ENCODE measurements around the gene TGIF2.

The TGIF2 gene

GRCh38 chr20:36573103-36573797 lies at the start of gene TGIF2:
Gene TGIF2, plus strand, starts transcription at chr20:36573597. Its CDS starts 5,178 bp downstream, at chr20:36578775.
- DNase-seq (ENCODE audit: low read depth): no peak
- no peak for TF ChIP-seq CTCF (IDR thresholded peaks at IDR 0.05; ENCODE audit: control insufficient read depth, insufficient read depth, low read depth, low read length, missing control alignments)
- peak within 1 kb of the TSS; percentile 83 for H3K4me3 ChIP-seq (ENCODE audit: control insufficient read depth, low read depth, low read length)

GRCh38 chr20:36525620-36526365 lies 47.6 kb upstream of the TGIF2 start:
- no peak for DNase-seq (ENCODE audit: low read depth)
- TF ChIP-seq CTCF (IDR thresholded peaks at IDR 0.05; ENCODE audit: control insufficient read depth, insufficient read depth, low read depth, low read length, missing control alignments): no peak
- H3K4me3 ChIP-seq (ENCODE audit: control insufficient read depth, low read depth, low read length): no peak overlapping the region

- TF ChIP-seq CTCF (IDR thresholded peaks at IDR 0.05; ENCODE audit: control insufficient read depth, insufficient read depth, low read depth, low read length, missing control alignments): no peak
- no peak overlapping the region for H3K4me3 ChIP-seq (ENCODE audit: control insufficient read depth, low read depth, low read length)
- no peak for DNase-seq (ENCODE audit: low read depth)
Measured at GRCh38 chr20:36526521-36527011, 46.8 kb upstream of the TGIF2 start.

GRCh38 chr20:36527331-36528125 lies 45.9 kb upstream of the TGIF2 start:
- no peak for DNase-seq (ENCODE audit: low read depth)

GRCh38 chr20:36528176-36528874 lies 45.1 kb upstream of the TGIF2 start:
- H3K4me3 ChIP-seq (ENCODE audit: control insufficient read depth, low read depth, low read length): no peak overlapping the region
- no peak for TF ChIP-seq CTCF (IDR thresholded peaks at IDR 0.05; ENCODE audit: control insufficient read depth, insufficient read depth, low read depth, low read length, missing control alignments)
- no peak for DNase-seq (ENCODE audit: low read depth)

More at GRCh38 chr20:36527331-36528125, 45.9 kb upstream of the TGIF2 start:
- TF ChIP-seq CTCF (IDR thresholded peaks at IDR 0.05; ENCODE audit: control insufficient read depth, insufficient read depth, low read depth, low read length, missing control alignments): no peak
- H3K4me3 ChIP-seq (ENCODE audit: control insufficient read depth, low read depth, low read length): no peak overlapping the region
